Retinal pigment epithelial cell (primary cell): ENCODE measurements around the gene DIPK2A.
A peak's percentile ranks its signal among the peaks of the same experiment; 100 is the strongest.

Experiments used
- DNase-seq: peaks from one replicate; pipeline ENCODE4 v3.0.0-alpha.2; 2010; ENCODE audit warnings: low read depth
- H3K4me3 ChIP-seq: 2 replicates; pipeline ENCODE4 v1.5.1; 2011; ENCODE audit warnings: mild to moderate bottlenecking, low read length, control low read depth, moderate library complexity
- CTCF ChIP-seq: conservative IDR thresholded peaks from 2 replicates; pipeline ENCODE4 v1.5.1; 2011; ENCODE audit warnings: low read depth, low read length, control low read depth, inconsistent platforms

DIPK2A gene

GRCh38 chr3:143961342-143961741, 10.3 kb upstream of the DIPK2A start:
- DNase-seq: no peak
- TF ChIP-seq CTCF: no peak
- no peak overlapping the region for H3K4me3 ChIP-seq

GRCh38 chr3:143963946-143964345, 7.7 kb upstream of the DIPK2A start:
- no peak for DNase-seq
- no peak for TF ChIP-seq CTCF

GRCh38 chr3:143970773-143971358, 757 bp upstream of the DIPK2A start:
- peak overlapping the region; percentile 94 for H3K4me3 ChIP-seq
- DNase-seq: peak; percentile 23
- TF ChIP-seq CTCF: no peak

More at GRCh38 chr3:143963946-143964345, 7.7 kb upstream of the DIPK2A start:
- H3K4me3 ChIP-seq: no peak overlapping the region

- no peak for DNase-seq
- no peak for TF ChIP-seq CTCF
- H3K4me3 ChIP-seq: peak overlapping the region; percentile 94
Measured at GRCh38 chr3:143972155-143972504, 507 bp downstream of the DIPK2A start.

GRCh38 chr3:143972505-143973258, 1.1 kb downstream of the DIPK2A start:
- peak overlapping the region; percentile 94 for H3K4me3 ChIP-seq
- DNase-seq: peak; percentile 45
- TF ChIP-seq CTCF: peak; percentile 46

GRCh38 chr3:143973259-143974021, 1.8 kb downstream of the DIPK2A start:
- no peak for TF ChIP-seq CTCF
- peak overlapping the region; percentile 94 for H3K4me3 ChIP-seq
- peak; percentile 50 for DNase-seq
